Right ventricle myocardium inferior (tissue), 1 donor: ENCODE results near the gene SMNDC1. TPM values are rescaled to one million over a fixed set of nuclear protein-coding genes. Genes with fewer than 3 reads are reported as not detected.

Experiments used
- total RNA-seq: library from RNA; stranded (reverse); fragmentation: NEBNext Ultra II Directional; extraction: Animal tissue kit (Norgen Biotek cat#: 25700); gene quantifications from one replicate; pipeline ENCODE4 v1.2.1, GENCODE V29; 2021
- donor health status: DM: no; HTN: yes; CAD: no; lungs with severe emphysema.

The SMNDC1 gene
- total RNA-seq, 1 donor from 2014 or later = 27.6 TPM

Other genes with a start within 250 kb of the SMNDC1 start
- gene MXI1, start 97.3 kb downstream of the SMNDC1 start, total RNA-seq = 69.1 TPM
- 6.2 TPM for gene DUSP5, start 193.0 kb upstream of the SMNDC1 start, total RNA-seq